GM21717 (cell line): Measurements from ENCODE around the gene NPHP4.

Source experiments
- ATAC-seq: cut with Tn5 transposase; IDR thresholded peaks from one replicate; pipeline ENCODE4 v1.9.1; 2021; ENCODE audit warnings: mild to moderate bottlenecking, moderate library complexity; ENCODE audit not compliant: unreplicated experiment

The NPHP4 gene

DNA sequence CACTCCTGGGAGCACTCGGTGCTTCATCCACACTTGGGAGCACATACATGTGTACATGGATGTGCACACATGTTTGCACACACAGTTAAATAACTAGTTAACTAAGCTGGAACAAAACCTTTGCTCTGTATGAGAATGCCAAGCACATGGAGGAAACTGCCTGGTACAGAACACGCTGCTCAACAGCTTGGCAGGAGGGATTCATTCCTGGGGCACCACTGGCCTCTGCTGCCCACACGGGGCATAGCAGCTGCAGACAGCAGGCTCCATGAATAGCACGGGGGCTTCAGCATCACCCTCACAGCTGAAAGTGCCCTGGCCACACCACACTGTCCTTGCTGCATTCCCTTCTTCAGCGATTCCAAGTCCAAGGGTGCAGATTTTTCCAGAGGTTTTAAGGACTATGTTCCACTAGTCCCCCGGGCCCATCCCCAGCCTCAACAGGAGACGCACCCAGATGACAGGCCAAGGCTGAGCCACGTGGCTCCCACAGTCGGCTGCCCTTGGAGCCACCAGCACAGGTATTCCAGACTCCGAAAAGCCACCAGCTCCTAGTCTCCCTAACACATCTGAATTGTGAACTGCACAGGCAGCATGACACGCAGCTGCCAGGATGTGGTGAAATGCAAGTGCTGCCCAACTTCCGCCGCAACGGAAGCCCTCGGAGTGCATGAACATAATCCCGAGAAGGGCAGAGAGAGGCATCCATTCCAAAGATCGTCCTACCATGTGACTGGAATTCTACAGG lies 16.9 kb downstream of the NPHP4 start:
- no peak for ATAC-seq

DNA sequence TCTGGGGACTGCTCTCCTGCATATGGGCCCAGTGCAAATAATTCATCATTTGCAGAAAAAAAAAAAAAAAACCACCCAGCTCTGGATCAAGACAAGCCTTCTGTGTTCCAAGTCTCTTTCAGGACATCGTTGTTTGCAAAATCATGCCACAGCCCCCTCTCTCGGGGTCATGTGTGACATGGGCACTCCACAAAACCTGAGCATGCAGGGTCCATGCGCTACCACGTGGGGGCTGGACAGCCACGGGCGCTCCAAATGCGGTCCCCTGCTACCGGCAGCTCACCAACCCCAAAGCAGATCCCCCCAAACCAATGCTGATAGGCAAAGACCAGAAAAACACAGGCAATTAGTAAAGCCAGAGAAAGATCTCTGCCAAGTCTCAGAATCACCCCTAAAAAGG lies 17.6 kb downstream of the NPHP4 start:
- no peak for ATAC-seq

DNA sequence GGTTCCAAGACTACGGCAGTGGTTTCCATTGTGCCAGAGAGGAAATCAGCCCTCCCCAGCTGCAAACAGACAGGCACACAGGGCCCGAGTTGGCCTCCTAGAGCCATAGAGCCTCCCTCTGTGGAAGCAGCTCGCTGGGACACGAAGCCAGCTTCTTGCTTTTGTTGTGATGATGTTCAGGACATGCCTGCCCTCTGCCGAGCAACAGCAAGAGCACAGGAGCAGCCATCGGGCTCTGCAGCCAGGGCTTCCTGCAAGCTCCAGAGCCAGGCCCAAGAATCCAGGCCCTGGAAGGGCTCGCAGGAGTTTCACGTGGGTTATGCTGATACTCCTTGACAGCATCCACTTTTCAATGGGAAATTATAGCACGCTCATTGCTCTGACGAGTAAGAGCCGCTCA lies 18.5 kb downstream of the NPHP4 start:
- ATAC-seq = no peak

DNA sequence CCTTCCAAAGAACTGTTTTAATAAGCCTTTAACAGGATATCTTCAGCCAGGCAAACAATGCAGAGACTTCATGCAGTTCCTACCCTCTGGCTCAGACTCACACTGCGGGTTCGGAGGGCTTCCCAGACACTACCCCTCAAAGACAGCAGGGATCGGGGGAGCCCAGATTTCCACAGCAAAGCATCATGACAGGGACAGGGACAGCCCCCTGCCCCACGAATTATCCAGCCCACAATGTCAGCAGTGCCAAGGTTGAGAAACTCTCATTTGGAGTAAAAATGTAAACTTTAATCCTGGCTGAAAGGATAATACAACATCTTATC lies 20.1 kb downstream of the NPHP4 start:
- ATAC-seq = no peak

DNA sequence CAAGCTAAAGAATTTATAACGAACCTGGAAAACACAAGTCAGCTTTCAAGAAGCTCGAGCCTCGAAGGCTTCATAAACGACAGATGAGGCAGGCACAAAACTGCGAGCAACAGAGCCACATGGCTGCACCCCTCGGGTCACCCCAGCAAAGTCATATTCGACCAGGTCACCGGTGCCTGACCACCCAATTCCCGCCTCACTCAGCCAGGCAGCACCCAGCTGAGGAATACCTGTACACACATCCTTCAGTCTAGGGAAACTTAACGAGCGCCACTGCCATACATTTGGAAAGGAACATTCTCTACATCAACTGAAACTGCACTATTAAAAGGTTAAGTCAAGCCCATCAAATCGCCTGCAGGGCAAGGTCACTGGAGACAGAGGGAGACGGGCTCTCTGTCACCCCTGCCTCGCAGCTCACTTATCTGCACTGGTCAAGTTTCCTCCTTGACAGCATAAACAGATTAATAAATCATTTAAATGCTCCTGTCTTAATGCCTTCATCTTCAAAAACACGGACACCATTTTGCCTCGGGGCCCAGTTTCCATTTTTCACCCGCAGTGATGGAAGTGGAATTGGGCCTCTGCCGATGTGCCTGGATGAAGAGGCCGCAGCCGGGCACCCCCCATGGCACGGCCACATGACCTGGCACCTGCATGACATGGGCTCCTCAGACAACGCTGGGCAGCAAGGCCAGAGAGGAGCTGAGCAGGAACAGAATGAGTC lies 20.6 kb downstream of the NPHP4 start:
- no peak for ATAC-seq

DNA sequence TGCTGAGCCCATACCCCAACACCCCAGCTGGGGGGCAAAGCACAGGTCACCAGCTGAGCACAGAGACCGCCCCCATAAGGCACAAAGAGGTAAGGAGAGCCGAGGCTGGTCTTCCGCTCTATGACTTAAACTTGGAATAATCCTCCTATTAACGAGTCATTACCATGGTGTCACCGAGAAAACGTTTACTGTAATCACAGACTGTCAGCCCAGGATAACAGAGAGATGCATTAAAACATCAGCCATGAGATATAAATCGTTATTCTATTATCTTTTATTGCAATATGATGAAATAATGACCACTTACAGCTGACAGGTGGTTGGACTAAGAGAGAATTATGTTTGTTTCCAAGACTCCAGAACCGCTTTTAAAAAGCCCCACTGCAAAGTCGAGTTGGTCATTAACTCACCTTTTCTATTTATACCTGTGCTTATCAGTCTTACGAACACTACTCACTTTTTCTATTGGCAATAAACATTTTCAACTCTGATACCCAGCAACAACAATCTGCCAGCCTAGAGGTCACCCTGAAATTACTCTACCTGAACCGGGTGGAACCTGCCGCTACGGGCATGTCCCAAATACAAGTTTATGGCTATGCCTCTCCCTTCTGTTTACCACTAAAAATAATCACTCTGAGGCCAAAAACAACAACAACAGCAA lies 21.5 kb downstream of the NPHP4 start:
- ATAC-seq = no peak

DNA sequence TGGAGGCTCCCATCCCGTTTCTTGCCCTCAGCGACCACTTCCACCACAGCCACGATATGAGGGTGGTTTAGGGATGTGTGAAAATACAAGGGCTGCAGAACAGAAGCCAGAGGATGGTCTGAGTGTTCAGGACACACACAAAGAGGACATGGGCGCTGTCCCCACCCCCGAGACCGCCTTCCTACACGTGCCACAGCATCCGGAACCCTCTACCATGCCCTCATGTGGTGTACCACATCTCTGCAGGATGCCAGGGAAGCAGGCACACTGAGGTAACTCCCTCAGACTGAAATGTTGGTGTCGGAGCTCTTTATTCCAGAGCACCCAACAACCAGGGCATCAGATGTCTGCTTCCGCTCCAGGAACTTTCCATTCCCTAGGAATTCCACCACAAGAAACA lies 23.1 kb downstream of the NPHP4 start:
- ATAC-seq = no peak

DNA sequence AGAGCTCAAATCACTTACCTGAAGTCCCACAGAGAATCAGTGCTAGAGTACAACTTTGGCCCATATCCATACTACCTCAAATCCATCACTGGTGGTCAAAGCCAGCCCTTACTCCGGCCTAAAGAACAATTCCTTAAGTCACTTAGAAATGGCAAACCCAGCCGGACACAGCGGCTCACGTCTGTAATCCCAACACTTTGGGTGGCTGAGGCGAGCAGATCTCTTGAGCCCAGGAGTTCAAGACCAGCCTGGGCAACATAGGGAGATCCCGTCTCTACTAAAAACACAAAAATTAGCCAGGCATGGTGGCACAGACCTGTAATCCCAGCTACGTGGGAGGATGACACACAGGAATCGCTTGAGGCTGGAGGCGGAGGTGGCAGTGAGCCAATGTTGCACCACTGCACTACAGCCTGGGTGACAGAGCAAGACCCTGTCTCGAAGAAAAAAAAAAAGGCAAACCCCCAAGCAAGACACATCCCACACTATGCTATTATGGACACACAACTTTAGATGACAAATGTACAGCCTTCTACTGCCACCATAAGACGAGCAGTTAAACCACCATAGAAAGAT lies 24.0 kb downstream of the NPHP4 start:
- ATAC-seq = no peak

DNA sequence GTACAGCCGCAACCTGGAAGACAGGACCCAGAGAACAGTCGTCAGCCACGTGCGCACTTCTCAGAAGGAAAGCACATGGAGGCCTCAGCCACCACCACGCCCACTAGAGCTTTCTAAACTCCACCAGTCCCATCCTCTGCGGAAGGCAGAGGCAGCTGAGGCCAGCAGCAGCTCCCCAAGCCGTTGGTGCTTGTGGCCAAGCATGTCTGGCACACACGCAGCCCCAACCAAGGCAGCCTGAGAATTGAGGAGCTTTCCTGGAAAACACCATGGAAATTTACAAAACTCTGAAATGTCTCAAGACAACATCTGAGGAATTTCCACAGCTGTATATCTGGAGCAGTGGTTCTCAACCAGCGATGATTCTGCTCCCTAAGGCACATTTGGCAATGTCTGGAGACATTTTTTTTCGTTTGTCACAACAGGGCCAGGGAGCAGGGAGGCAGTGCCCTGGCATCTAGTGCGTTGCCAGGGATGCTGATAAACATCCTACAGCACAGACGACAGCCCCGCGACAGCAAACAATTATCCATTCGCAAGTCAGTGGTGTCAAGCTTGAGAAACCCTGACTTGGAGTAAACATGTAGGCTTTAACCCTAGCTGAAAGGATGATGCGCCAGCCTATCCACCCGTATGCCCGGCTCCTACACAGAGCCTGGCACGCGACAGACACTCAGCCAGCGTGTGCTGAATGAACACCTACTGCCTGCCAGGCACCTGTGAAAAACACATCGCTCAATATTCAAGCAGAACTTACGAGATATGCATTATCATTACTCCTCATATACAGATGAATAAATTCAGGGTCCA lies 24.7 kb downstream of the NPHP4 start:
- ATAC-seq = no peak

DNA sequence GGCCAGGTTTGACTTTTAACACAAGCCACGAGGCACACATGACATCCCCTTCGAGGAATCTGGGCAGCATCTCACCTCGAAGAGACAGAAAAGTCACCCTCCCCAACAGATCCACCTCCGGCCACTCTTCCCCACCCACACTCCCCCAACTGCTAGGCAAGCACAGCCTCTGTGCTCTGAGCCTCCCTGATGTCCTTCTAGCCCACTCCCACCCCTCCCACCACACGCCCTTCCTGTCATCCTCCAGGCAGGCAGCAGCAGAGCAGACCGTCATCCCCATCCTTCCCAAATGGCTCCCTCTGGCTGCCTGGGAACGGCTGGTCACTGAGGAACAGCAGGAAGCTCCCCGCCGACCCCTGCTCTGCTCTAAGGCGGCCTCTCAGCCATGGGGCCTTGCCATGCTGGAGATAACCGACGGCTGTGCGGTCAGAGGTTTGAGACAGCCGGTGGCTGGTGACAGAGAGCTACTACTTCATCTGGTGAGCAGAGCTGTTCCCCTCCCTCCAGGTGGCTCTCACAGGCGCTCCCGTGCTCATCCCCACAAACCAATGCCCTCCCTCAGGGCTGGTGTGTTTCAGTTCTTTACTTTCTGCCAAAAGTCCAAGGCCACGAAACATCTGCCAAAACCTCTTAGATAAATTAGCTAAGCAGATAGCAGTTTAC lies 25.6 kb downstream of the NPHP4 start:
- no peak for ATAC-seq

DNA sequence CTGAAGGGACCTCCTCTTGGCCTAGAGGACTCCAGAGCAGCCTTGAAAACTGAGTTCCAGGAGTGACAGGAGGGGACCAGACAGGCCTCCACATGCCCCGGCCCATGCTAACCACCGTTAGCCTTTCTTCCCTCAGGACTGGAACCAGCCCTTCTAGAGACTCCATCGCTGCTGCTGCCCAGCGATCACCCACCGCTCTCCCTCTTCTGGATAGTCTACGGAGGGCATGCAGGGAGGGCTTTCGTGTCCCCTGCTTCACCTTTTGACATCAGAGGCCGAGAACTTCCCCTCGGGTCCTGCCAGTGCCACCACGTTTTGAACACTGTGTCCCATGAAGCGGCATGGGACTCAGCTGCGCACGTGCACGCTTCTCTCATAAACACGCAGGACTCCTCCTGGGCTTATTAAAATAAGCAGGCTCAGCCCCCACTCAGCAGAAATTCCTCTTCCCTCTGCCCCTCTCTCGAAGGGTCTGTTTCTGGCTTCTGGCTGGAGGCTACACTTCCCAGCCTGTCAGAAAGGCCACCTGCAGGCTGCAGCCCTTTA lies 26.6 kb downstream of the NPHP4 start:
- no peak for ATAC-seq

DNA sequence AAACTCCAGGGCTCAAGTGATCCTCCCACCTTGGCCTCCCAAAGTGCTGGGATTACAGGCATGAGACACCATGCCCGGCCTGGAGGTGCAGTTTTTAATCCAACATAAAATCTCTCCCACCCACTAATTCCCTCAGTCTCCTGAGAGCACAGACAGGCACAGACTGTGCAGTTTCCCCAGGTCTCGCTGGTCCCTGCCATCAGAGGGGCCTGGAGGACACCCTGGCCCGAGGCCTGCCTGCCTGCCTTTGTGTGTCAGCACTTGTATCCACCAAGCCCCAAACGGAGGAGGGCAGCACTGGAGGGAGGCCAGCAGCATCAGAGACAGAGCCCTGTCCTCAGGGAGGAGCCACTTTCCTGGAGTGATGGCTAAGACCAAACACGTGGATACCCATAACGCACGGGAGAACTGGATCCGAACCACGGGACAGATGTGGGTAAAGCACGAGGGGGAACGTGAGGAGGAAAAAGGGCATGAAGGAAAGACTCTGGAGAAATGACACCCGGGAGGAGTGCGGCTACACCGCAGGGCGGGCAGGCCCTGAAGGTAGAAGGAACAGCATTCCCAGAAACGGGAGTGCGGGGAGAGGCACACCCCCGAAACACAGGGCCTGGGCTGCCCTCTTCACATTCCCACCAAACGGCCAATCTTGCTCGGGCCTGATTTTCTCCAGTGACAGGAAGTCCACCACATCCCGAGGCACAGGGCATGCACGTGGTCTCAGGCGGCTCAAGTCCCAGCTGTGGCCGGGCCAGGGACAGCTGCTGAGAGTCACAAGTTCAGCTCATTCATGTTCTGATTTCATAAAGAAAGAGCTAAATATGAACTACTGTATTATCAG lies 29.7 kb downstream of the NPHP4 start:
- ATAC-seq = no peak

DNA sequence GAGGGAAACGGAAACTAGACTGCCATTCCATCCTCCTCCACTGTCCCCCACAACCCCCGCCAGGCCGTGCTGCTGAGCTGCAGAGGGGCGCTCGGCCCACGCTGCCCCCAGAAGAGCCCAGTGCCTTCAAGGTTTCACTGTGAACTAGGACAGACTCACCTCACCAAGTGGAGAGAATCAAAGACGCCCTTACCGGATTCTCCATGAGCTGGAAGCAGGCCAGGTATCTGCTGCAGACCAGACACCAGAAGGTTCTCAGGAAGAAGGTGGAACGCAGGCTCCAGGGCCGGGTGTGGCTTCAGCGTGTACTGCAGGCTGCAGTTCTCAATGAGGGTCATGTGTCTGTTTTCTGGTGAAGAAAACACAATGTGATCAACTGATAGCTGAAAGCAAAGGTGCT lies 30.6 kb downstream of the NPHP4 start:
- no peak for ATAC-seq

DNA sequence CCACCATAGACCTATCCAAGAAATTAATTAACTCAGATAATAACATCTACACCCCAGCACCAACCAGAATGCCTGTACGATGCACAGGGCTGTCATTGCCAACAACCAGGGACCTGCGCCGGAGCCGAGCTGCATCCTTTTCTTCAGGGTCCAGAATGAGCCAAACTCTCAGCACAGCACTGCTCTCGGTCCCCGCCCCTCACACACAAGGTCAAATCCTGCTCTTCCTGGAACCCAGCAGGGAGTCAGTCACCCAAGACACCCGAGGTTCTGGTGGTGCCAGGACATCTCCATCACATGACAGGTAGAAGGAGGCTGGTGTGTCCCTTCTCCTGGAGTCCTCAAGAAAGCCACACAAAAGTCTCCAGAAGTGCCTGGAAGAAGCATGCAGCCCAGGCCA lies 31.9 kb downstream of the NPHP4 start:
- no peak for ATAC-seq

DNA sequence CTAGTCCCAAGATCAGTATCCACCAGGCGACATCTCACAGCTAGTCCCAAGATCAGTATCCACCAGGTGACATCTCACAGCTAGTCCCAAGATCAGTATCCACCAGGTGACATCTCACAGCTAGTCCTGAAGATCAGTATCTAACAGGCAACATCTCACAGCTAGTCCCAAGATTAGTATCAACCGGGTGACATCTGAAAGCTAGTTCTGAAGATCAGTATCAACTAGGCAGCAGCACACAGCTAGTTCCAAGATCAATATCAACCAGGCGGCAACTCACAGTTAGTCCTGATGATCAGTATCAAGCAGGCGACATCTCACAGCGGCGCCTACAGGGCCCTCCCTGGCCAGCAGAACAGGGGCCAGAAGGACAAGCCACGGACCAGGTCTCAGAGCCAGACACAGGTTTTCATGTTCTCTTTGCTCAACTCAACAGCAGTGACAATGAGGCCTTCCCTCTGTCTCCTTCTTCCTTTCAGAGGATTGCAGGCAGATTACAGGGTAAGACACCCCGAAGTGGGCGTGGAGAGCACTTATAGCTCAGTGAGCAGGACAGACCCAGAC lies 32.5 kb downstream of the NPHP4 start:
- no peak for ATAC-seq

DNA sequence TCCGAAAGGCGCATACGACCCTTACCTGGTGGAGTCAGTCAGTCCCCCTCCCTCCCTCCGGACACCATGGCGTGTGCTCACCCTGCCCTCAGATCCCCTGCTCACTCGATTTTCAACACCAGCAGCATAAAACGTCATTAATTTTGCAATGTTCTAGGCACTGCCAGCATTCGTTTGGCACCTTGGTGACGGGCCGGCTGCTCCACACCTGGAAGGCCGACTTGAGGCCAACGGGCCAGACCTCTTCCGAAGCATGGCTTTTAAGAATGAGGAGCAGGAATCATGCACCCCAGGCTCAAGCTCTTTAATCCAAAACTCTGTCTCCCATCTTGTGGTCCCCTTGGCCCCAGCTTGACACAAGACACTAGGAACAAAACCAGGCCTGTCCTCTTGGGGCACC lies 33.1 kb downstream of the NPHP4 start:
- no peak for ATAC-seq

DNA sequence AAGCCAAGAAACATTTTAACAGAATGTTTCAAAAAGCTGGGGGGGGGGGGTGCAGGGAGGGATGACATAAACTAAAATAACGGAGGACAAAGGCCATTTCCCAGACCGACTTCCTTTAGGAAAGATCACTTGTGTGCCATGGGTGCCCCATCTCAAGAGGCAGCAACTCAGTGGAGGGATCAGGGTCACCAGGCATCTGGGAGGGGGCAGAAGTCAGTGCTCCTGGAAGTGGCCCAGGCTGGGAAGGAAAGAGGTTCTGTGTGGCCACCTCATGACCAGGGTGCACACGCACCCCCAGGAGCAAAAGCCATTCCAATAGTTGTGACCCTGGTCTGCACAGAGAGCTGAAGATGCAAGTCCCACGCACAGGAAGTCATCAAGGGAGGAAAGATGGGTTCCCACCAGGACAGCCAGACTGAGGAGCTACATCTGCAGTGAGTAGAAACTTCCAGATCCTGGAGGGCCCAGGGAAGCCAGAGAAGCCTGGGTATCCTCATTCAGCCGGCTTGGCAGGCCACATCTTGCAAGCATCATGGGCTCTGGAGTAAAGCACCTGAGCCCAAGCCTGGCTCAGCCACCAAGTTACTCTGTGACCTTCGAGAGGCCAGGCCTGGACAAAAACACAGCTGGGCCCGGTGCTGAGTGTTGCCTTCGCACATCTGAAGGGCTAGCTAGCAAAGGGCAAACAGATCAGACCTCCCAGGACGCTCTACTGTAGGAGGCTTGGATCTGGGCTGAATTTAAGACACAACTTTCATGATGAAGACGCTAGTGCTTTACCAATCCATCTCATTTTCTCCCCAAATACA lies 36.0 kb downstream of the NPHP4 start:
- no peak for ATAC-seq

DNA sequence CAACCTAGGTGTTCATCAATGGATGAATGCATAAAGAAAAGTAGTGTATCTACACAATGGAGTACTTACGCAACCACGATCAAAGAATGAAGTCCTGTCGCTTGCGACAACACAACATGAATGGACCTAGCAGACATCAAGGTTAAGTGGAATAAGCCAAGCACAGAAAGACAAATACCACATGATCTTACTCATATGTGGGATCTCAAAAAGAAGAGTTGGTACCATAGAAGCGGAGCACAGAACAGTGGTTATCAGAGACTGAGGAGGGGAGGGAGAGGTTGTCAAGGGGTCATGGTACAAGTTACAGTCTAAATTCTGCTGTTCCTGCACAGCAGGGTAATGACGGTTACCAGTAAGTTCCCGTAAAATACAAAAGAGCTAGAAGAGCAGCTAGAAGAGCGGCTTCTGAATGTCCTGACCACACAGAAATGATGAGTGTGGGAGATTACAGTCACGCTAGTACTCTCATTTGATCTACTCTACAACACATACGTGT lies 36.7 kb downstream of the NPHP4 start:
- ATAC-seq = no peak
